HepG2 (cell line): ENCODE measurements around the gene ZBED3.

Experiments used
- ASH2L ChIP-seq: fragments of 300-600, 200-600 bp; sonication (generic); IDR thresholded peaks from 2 replicates; pipeline ENCODE4 v1.7.0; 2017; ENCODE audit warnings: low read depth, mild to moderate bottlenecking, moderate library complexity, mixed read lengths, low read length; ENCODE audit not compliant: insufficient read length
- ELF4 ChIP-seq: sonication (generic); formaldehyde crosslinking; IDR thresholded peaks from 2 replicates; pipeline ENCODE4 v1.5.0; 2020; ENCODE audit warnings: missing genetic modification reagents, mild to moderate bottlenecking, moderate library complexity, borderline replicate concordance
- JUNB ChIP-seq: sonication (generic); formaldehyde crosslinking; IDR thresholded peaks from 2 replicates; pipeline ENCODE4 v1.8.0; 2022; ENCODE audit warnings: missing genetic modification reagents, mild to moderate bottlenecking, borderline replicate concordance
- KLF15 ChIP-seq: sonication (generic); formaldehyde crosslinking; IDR thresholded peaks from 2 replicates; pipeline ENCODE4 v1.8.1; 2023; ENCODE audit warnings: borderline replicate concordance, mild to moderate bottlenecking, inconsistent platforms, missing genetic modification reagents, mixed read lengths
- KLF6 ChIP-seq: IDR thresholded peaks from 2 replicates; pipeline ENCODE4 v1.8.0; 2016; ENCODE audit warnings: missing biosample characterization, missing genetic modification reagents
- POLR2AphosphoS2 ChIP-seq: IDR thresholded peaks from 2 replicates; pipeline ENCODE4 v1.6.1; 2011; ENCODE audit warnings: low read depth, low read length, improper control_type of control experiment
- RBFOX2 ChIP-seq: fragments of 200-400 bp; formaldehyde crosslinking; IDR thresholded peaks from 2 replicates; pipeline ENCODE4 v1.6.1; 2017; ENCODE audit warnings: low read depth, mild to moderate bottlenecking, low read length
- ZFX ChIP-seq: sonication (generic); formaldehyde crosslinking; IDR thresholded peaks from 2 replicates; pipeline ENCODE4 v1.4.0; 2020; ENCODE audit warnings: mild to moderate bottlenecking, low read depth, missing genetic modification reagents, moderate library complexity
- ZNF24 ChIP-seq: fragments of 450-650 bp; IDR thresholded peaks from 2 replicates; pipeline ENCODE4 v1.6.1; 2017; ENCODE audit warnings: antibody characterized with exemption, mild to moderate bottlenecking
- ZNF670 ChIP-seq: sonication (generic); formaldehyde crosslinking; IDR thresholded peaks from 2 replicates; pipeline ENCODE4 v1.8.0; 2022; ENCODE audit warnings: mild to moderate bottlenecking, missing genetic modification reagents, borderline replicate concordance
- TF ChIP-seq, protein P1 (sequence below): sonication (generic); formaldehyde crosslinking; IDR thresholded peaks from 2 replicates; pipeline ENCODE4 v1.8.1; 2023; ENCODE audit warnings: mild to moderate bottlenecking, inconsistent platforms, moderate library complexity, missing genetic modification reagents, borderline replicate concordance
- TF ChIP-seq, protein P2 (sequence below): sonication (generic); formaldehyde crosslinking; IDR thresholded peaks from 2 replicates; pipeline ENCODE4 v1.5.1; 2020; ENCODE audit warnings: mild to moderate bottlenecking, missing genetic modification reagents, moderate library complexity
- TF ChIP-seq, protein P3 (sequence below): sonication (generic); formaldehyde crosslinking; IDR thresholded peaks from 2 replicates; pipeline ENCODE4 v1.8.1; 2023; ENCODE audit warnings: mild to moderate bottlenecking, missing genetic modification reagents

DNA sequence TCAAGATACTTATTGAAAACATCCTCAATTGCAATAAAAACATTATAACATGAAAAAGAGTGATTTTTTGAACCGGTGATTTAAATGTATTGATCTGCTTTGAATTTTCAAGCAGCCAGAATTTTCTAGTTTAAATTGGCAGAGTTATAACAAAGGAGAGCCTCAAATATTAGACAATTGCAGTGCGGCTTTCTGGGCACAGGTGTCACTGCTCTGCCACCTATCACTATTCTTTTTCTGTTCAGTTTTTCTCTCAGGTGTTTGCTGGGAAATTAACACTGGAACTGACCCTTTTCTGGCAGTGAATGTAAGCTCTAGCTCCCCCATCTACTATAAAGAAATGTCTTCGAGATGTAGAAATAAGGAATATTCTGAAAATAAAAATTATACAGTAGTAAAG lies 23.0 kb downstream of the ZBED3 start:
- TF ChIP-seq ZNF670 (CRISPR knock-in tag) (no peak), KLF6 (CRISPR knock-in tag) (no peak), JUNB (no peak), ZFX (no peak), RBFOX2 (no peak), ZNF24 (no peak), KLF15 (no peak), POLR2AphosphoS2 (no peak), ELF4 (CRISPR knock-in tag) (no peak), ASH2L (no peak)
- TF ChIP-seq, protein P1, sequence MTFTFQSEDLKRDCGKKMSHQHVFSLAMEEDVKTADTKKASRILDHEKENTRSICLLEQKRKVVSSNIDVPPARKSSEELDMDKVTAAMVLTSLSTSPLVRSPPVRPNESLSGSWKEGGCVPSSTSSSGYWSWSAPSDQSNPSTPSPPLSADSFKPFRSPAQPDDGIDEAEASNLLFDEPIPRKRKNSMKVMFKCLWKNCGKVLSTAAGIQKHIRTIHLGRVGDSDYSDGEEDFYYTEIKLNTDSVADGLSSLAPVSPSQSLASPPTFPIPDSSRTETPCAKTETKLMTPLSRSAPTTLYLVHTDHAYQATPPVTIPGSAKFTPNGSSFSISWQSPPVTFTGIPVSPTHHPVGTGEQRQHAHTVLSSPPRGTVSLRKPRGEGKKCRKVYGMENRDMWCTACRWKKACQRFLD (CRISPR knock-in tag) = no peak
- TF ChIP-seq, protein P2, sequence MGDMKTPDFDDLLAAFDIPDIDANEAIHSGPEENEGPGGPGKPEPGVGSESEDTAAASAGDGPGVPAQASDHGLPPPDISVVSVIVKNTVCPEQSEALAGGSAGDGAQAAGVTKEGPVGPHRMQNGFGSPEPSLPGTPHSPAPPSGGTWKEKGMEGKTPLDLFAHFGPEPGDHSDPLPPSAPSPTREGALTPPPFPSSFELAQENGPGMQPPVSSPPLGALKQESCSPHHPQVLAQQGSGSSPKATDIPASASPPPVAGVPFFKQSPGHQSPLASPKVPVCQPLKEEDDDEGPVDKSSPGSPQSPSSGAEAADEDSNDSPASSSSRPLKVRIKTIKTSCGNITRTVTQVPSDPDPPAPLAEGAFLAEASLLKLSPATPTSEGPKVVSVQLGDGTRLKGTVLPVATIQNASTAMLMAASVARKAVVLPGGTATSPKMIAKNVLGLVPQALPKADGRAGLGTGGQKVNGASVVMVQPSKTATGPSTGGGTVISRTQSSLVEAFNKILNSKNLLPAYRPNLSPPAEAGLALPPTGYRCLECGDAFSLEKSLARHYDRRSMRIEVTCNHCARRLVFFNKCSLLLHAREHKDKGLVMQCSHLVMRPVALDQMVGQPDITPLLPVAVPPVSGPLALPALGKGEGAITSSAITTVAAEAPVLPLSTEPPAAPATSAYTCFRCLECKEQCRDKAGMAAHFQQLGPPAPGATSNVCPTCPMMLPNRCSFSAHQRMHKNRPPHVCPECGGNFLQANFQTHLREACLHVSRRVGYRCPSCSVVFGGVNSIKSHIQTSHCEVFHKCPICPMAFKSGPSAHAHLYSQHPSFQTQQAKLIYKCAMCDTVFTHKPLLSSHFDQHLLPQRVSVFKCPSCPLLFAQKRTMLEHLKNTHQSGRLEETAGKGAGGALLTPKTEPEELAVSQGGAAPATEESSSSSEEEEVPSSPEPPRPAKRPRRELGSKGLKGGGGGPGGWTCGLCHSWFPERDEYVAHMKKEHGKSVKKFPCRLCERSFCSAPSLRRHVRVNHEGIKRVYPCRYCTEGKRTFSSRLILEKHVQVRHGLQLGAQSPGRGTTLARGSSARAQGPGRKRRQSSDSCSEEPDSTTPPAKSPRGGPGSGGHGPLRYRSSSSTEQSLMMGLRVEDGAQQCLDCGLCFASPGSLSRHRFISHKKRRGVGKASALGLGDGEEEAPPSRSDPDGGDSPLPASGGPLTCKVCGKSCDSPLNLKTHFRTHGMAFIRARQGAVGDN (CRISPR knock-in tag) = no peak
- TF ChIP-seq, protein P3, sequence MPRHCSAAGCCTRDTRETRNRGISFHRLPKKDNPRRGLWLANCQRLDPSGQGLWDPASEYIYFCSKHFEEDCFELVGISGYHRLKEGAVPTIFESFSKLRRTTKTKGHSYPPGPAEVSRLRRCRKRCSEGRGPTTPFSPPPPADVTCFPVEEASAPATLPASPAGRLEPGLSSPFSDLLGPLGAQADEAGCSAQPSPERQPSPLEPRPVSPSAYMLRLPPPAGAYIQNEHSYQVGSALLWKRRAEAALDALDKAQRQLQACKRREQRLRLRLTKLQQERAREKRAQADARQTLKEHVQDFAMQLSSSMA = no peak
